Heart right ventricle (tissue), 16 donors: ENCODE measurements around the gene TWSG1. TPM values are rescaled to one million over a fixed set of nuclear protein-coding genes. Genes with fewer than 3 reads are reported as not detected.

ENCODE experiments used
- ATAC-seq, 8 donors: fragments of 200-7000 bp; cut with Tn5 transposase; one replicate each; pipeline ENCODE4 v1.9.1; 2020; ENCODE audit warnings: mild to moderate bottlenecking in 8 of 8, moderate library complexity in 8 of 8, moderate number of reproducible peaks in 1 of 8
- DNase-seq, 2 donors: peaks; one replicate each; pipeline ENCODE4 v3.0.0-alpha.2; 2020
- H3K27ac ChIP-seq, 10 donors: fragments of 200-600 bp; sonication (generic) in 2 of 10; one replicate each; pipeline versions ENCODE4 v1.5.0 to v1.8.0; 2020 to 2022; ENCODE audit warnings: mild to moderate bottlenecking in 3 of 10
- H3K27me3 ChIP-seq, 7 donors: fragments of 200-600 bp; one replicate each; pipeline ENCODE4 v1.8.0; 2021 to 2022; ENCODE audit warnings: mild to moderate bottlenecking in 2 of 7
- H3K36me3 ChIP-seq, 9 donors: fragments of 200-600 bp; sonication (generic) in 1 of 9; one replicate each; pipeline versions ENCODE4 v1.5.0 to v1.8.0; 2020 to 2022; ENCODE audit warnings: mild to moderate bottlenecking in 2 of 9
- H3K4me1 ChIP-seq, 9 donors: fragments of 200-600 bp; sonication (generic) in 1 of 9; one replicate each; pipeline versions ENCODE4 v1.5.0 to v1.8.0; 2020 to 2022; ENCODE audit warnings: mild to moderate bottlenecking in 4 of 9
- H3K4me3 ChIP-seq, 10 donors: fragments of 200-600 bp; sonication (generic) in 2 of 10; one replicate each; pipeline versions ENCODE4 v1.5.0 to v1.8.0; 2020 to 2022; ENCODE audit warnings: mild to moderate bottlenecking in 7 of 10, moderate library complexity in 2 of 10
- H3K9me3 ChIP-seq, 11 donors: fragments of 200-600 bp in 10 of 11; sonication (generic) in 2 of 11; one replicate each; pipeline versions ENCODE4 v1.5.0 to v1.8.0; 2013 to 2022; ENCODE audit warnings: mild to moderate bottlenecking in 2 of 11, control low read depth in 1 of 11, moderate library complexity in 1 of 11
- CTCF ChIP-seq, 9 donors: fragments of 200-600 bp; sonication (generic) in 2 of 9; IDR thresholded peaks; one replicate each; pipeline versions ENCODE4 v1.5.0 to v1.8.0; 2021 to 2022; ENCODE audit warnings: antibody characterized with exemption in 9 of 9, mild to moderate bottlenecking in 5 of 9, moderate library complexity in 1 of 9
- WGBS, 2 donors: extraction: QIAGEN DNeasy Blood & Tissue Kit; methylation state at CpG; one replicate each; pipeline ENCODE4 v1.1.7; 2013; ENCODE audit warnings: inconsistent platforms in 1 of 2; 5-methylcytosine and 5-hydroxymethylcytosine counted together
- intact Hi-C, 10 donors: fragments of 100-400 bp; cut with DNase I; formaldehyde crosslinking; loops; one replicate each; pipeline versions ENCODE4 v1.11.1 to v1.14.2; 2022
- polyA plus RNA-seq, 2 donors: library from polyadenylated mRNA; stranded (reverse); fragments of 200-250 nt; gene quantifications; one replicate each; pipeline ENCODE4 v1.2.3, GENCODE V29; 2013
- total RNA-seq, 10 donors: library from RNA; stranded (reverse); fragmentation: NEBNext Ultra II Directional in 3 of 10; extraction: Animal tissue kit (Norgen Biotek cat#: 25700) in 3 of 10; gene quantifications; one replicate each; pipeline versions ENCODE4 v1.2.1 to v1.2.4, GENCODE V29; 2021 to 2023
- donor health status: Arrhythmogenic right ventricular cardiomyopathy.
- donor health status: ischemic (EF 13 %, LVEDD 7.1; RV severe dilation, severe dysfunction).
- donor health status: healthy with polysubstance abuse.
- donor health status: DM: no; HTN: yes; CAD: no.
- donor health status: DM: no; HTN: no; CAD: no.
- donor health status: ischemic (EF 25% LVEDD 6.9; RV normal size, moderate dysfunction).
- donor health status: ischemic (EF 25% LVEDD 5.7; RV mildly dilated, moderate dysfunction).
- donor health status: healthy.
- donor health status: DM: yes; HTN: yes; CAD: no.
- donor health status: Ischemic cardiomyopathy.
- donor health status: ischemic (EF 35%, LVEDD 5.7; RV mildly dilated, moderate dysfunction).
- donor health status: nonischemic (EF 11% LVEDD 7.7; RV severe dilation, severe dysfunction).
- donor health status: DM: yes; HTN: yes; CAD: no.
- donor health status: PGD.
- donor health status: ischemic (EF 29% LVEDD 5.4; RV normal size, mild dysfunction).
- donor health status: nonischemic (EF 23%, LVEDD 6.1; RV moderate dilation, normal function).

Gene TWSG1
- total and polyA plus RNA-seq, 12 donors = 6.6 to 15.0 (median 11.2) TPM

DNA sequence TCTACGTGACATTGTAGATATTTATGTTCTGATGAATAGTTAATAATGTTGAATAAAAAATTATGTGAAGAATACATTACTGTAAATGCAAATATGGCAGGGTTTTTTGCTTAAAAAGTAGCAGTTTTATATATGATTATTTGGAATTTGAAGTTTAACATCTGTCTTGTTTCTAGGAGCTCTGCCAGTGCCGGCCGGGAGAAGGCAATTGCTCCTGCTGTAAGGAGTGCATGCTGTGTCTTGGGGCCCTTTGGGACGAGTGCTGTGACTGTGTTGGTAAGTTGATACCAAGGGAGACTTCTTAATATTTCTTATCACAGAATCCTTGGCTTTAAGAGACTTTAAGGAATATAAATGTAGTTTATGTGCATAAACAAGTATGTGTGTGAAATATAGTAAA lies 25.2 kb downstream of the TWSG1 start:
- ATAC-seq (no peak), DNase-seq (no peak)
- H3K36me3 ChIP-seq = peaks cover 0 to 12% (median 0%) of the 10 kb centered on the region in 9 donors
- intact Hi-C loops = loop anchor here in 4 of 10 donors (10.0 kb wide), 3 partner anchors 45 to 155 kb away; no protein-coding TSS in a partner anchor
- peaks cover 0 to 2% (median 0%) of the 10 kb centered on the region in 11 donors for H3K9me3 ChIP-seq
- 76 to 80% methylated on average over 4 of the region's 4 CpGs for WGBS, 2 donors
- H3K4me3 ChIP-seq = no peak overlapping the region
- peaks cover 0 to 11% (median 0%) of the 10 kb centered on the region in 9 donors for H3K4me1 ChIP-seq
- no peak for TF ChIP-seq CTCF (IDR thresholded peaks at IDR 0.05)
- no peaks in the 10 kb centered on the region for H3K27me3 ChIP-seq
- no peak overlapping the region for H3K27ac ChIP-seq

- Histone ChIP-seq H3K27ac (no peak overlapping the region), H3K4me3 (no peak overlapping the region), H3K9me3 (peaks cover 0 to 2% (median 0%) of the 10 kb centered on the region in 11 donors), H3K36me3 (peaks cover 0 to 12% (median 0%) of the 10 kb centered on the region in 9 donors), H3K4me1 (peaks cover 0 to 4% (median 0%) of the 10 kb centered on the region in 9 donors), H3K27me3 (no peaks in the 10 kb centered on the region)
- no peak for TF ChIP-seq CTCF (IDR thresholded peaks at IDR 0.05)
- DNase-seq (no peak), ATAC-seq (no peak)
- intact Hi-C loops = loop anchor here in 4 of 10 donors (10.0 kb wide), 3 partner anchors 46 to 154 kb away; no protein-coding TSS in a partner anchor
- 89 to 91% methylated on average over 3 of the region's 3 CpGs for WGBS, 2 donors
These were observed 26.6 kb downstream of the TWSG1 start for GRCh38 chr18:9361191-9361590.

DNA sequence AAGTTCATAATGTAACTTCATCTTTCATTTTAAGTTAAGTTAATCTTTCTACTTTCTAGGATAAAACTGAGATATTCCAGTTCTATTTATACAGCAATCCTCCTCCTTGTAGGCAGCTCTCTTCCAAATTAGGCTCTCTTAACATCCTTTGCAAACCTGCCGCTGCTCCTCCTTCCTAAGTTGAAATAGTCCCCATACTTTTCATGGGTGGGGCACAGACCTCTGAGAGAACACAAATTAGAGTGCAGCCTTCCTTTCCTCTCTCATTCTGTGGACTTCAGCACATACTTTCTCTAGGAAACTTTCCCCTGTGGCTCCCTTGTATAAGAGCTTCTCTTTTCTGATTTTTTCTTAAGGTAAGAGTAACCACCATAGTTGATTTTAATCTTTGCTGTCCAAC lies 28.3 kb downstream of the TWSG1 start:
- H3K4me3 ChIP-seq = no peak overlapping the region
- TF ChIP-seq CTCF (IDR thresholded peaks at IDR 0.05) = no peak
- peaks cover 0 to 2% (median 0%) of the 10 kb centered on the region in 11 donors for H3K9me3 ChIP-seq
- H3K36me3 ChIP-seq = peaks cover 0 to 22% (median 4%) of the 10 kb centered on the region in 9 donors
- intact Hi-C loops = loop anchor here in 4 of 10 donors (10.0 kb wide), 3 partner anchors 48 to 152 kb away; no protein-coding TSS in a partner anchor
- no peak overlapping the region for H3K27ac ChIP-seq
- H3K4me1 ChIP-seq = peaks cover 0 to 4% (median 0%) of the 10 kb centered on the region in 9 donors
- no peaks in the 10 kb centered on the region for H3K27me3 ChIP-seq
- no peak for DNase-seq
- WGBS, 2 donors = 79 to 93% methylated on average over 1 of the region's 1 CpG
- no peak for ATAC-seq

GRCh38 chr18:9364242-9364641 lies 29.7 kb downstream of the TWSG1 start:
- peaks cover 0 to 33% (median 8%) of the 10 kb centered on the region in 9 donors for H3K36me3 ChIP-seq
- H3K27me3 ChIP-seq = no peaks in the 10 kb centered on the region
- H3K27ac ChIP-seq = no peak overlapping the region
- ATAC-seq = no peak
- no peak for DNase-seq
- 95 to 96% methylated on average over 8 of the region's 8 CpGs for WGBS, 2 donors
- intact Hi-C loops = loop anchor here in 4 of 10 donors (10.0 kb wide), 3 partner anchors 49 to 151 kb away; no protein-coding TSS in a partner anchor
- peaks cover 0 to 4% (median 0%) of the 10 kb centered on the region in 9 donors for H3K4me1 ChIP-seq
- TF ChIP-seq CTCF (IDR thresholded peaks at IDR 0.05) = no peak
- H3K9me3 ChIP-seq = no peaks in the 10 kb centered on the region
- no peak overlapping the region for H3K4me3 ChIP-seq
